ENCODE data around the gene GSC2.

GRCh38 chr22:19123936-19124335, 26.2 kb downstream of the GSC2 start:
- TF ChIP-seq EP300 (IDR thresholded peaks at IDR 0.05) (no peak), CTCF (IDR thresholded peaks at IDR 0.05) (no peak), POLR2A (IDR thresholded peaks at IDR 0.05) (no peak)
